ENCODE data around the gene MRPL44.
"Not testable (repeated sequence)": the region's sequence is repeated elsewhere in the genome, so short reads cannot be mapped to it uniquely, and the experiment has no call there.

MRPL44 gene

DNA sequence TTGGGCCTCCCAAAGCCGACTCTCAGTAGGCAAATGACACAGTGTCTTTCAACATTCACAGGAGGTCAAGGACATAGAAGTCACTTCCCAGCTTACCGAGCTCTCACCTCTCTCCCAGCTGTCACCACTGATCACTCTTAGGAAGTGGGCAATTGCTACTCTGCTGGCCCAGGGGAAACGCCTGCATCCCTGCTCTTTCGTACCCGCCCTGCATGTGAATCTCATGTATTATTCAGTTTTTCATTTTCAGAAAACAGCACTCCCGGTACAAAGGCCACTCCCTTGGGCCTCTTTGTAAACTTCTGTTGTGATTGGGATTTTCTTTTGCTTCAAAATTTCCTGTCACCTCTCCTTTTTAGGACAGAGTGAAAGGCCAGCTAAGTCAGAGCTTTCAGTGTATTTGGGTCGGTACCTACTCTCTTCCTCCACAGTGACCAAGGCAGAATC lies 15.4 kb downstream of the MRPL44 start:
- no peak for DNase-seq

GRCh38 chr2:223973606-223974005 lies 16.3 kb downstream of the MRPL44 start:
- no peak for DNase-seq

- DNase-seq = no peak
Measured at GRCh38 chr2:223976635-223977226, 19.5 kb downstream of the MRPL44 start.

- no peak for DNase-seq
Measured at GRCh38 chr2:223978451-223978850, 21.2 kb downstream of the MRPL44 start.

- no peak for DNase-seq
Measured at GRCh38 chr2:223979730-223980396, 22.6 kb downstream of the MRPL44 start.

DNA sequence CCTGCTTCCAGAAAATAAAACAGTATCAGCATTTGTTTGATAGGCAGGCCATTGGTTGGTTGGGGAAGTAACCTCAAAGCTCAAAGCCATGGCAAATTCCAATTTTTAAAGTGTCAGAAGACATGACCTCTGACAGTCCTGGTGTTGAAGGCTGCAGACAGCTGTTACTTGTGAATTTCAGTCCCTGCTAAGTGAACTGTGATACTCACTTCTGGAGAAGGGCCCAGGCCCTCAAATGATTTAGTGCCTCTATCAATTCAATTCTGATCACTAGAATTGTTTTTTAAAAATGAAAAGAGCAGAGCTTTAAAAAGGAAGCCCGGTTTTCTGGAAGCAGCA lies 23.1 kb downstream of the MRPL44 start:
- DNase-seq = no peak

- no peak for DNase-seq
Measured at GRCh38 chr2:223980803-223981202, 23.5 kb downstream of the MRPL44 start.

DNA sequence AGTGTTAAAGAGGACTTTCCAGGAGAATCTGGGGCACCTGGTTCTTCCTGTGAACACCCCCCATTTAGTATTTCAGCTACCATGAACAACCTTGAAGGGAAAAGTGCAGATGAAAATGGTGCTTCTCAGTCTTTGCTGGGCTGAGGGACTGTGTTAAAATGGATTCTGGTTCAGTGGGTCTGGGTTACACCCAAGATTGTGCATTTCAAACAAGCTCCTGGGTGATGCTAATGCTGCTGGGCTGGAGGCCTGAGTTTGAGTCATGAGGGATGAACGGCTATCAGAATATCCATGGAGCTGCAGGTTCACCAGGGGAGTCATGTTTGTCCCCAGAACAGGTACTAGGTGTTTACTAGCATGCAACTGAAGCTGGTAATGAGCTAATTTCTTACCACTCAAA lies 24.0 kb downstream of the MRPL44 start:
- no peak for DNase-seq

DNA sequence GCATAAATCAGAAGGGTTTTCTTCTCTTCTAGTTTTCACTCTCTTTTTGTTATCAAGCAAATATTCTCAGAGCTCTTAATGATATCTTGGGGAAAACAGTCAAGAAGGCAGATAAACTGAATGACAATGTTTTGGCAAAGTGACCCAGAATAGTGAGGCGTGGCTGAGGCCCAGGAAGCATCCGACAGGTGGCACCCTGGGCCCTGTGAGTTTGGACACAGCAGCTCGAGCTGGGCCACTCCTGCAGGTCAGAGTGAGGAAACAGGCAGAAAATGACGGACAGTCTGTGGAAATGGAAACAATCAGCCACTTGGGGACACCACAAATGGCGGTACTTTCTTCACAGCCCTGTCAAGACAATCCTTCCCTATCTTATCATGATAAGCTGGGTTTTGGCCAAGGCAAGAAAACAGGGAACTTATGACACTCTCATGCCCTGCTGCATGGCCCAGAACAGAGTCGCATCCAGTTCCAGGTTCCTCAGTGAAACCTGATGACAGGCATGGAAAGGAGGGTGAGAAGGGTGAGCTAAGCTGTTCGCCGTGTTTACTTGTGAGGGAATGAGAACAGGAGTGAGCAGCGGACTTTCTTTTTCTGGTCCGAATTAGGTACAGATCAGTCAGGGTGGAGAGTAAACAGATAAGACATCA lies 32.1 kb downstream of the MRPL44 start:
- DNase-seq = no peak

DNA sequence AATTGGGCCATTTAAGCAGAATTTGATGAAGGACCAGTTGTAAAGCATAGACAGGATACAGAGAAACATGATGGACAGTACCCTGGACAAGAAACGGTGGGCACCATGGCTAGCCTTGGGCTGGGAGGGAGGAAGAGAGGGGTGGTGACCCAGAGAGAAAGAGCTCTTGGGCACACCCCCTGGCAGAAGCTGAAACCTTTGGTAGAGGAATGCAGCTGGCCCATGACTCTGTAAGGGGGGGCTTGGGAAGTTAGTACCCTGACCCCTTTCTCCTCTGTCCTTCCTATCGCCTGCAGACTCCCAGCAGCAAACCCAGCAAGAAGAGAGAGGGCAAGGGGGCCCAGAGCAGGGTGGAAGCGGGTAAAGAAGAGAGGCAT lies 32.6 kb downstream of the MRPL44 start:
- DNase-seq = no peak

DNA sequence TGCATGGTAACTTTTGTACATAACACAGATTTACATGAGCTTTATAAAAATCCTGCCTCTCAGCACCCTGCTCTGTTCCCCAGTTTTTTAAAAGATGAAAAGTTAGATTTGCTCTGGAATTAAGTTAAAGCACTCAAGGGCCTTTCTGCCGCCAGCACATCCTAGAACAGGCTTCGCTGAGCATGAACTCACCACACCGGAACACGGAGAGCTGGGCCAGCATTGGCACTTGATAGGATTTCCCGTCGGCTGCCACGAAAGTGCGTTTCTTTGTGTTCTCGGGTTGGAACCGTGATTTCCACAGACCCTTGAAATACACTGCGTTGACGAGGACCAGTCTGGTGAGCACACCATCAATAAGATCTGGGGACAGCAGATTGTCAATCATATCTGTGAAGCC lies 34.3 kb downstream of the MRPL44 start:
- DNase-seq = no peak

DNA sequence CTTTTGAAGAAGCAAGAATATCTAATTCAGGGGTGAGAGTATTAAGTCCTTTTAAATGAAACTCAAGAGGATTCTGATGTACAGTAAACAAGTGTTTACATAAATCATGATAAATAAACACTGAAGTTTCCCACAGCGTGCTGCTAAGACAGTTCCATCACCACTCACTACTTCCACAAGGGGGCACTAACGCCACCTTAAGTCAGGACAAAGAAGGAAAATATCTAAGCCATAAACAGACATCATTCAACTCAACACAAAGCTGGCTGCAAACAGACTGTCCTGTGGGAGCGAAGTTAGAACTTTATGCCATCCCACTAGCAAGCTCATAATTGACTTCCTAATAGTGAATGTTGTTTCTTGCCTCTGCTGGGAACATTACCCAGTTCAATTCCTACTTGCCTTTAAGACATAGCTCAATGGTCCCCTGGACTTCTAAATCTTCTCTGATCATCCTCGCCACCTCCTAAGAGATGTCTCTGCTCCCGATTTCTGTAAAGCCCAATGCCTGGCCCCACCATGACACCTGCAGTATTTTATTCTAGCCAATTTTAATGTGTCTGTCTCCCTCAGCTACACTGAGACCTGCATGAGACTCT lies 36.5 kb downstream of the MRPL44 start:
- peak; percentile 67 for DNase-seq

DNA sequence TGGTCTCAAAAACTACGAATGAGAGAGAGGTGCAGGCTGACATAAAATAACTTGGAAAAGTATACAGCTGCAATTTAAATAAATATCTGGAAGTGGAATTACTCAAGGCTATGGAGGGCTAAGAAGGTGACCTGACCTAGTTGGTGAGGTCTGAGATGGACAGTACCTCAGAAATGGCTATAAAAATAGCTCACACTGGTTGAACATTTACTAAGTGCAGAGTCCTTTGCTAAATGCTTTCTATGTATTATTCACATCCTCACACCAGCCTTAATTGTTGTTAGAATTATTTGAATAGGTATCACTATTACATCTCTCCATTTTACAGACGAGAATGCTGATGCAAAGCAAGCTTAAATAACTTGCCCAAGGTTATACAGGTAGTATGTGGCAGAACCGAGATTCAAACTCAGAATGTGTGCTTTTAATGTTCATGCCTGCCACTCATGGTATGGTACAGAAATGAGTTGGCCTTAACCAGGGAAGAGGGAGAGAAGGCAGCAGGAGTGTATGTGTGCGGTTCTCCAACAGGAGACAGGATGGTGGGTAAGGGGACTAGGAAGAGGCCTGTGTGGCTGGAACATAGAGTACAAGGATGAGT lies 37.4 kb downstream of the MRPL44 start:
- DNase-seq = no peak

DNA sequence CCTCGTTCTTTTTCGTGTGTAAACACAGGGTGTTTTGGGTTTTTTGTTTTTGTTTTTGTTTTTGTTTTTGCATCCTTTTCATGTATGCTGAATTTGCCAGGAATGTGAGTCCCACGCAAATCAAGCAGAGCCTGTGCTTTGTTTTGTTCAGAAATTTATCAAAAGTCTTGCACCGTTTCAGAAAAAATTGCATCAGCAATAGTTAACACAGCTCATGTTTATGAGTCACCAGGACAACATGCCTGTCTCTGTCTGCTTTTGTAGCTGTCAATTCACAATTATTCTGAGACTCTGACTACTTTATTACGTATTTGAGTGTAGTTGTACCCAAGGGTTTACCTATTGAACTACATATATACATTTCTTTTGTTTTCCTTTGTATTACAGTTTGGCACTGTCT lies 38.3 kb downstream of the MRPL44 start:
- DNase-seq = no peak

DNA sequence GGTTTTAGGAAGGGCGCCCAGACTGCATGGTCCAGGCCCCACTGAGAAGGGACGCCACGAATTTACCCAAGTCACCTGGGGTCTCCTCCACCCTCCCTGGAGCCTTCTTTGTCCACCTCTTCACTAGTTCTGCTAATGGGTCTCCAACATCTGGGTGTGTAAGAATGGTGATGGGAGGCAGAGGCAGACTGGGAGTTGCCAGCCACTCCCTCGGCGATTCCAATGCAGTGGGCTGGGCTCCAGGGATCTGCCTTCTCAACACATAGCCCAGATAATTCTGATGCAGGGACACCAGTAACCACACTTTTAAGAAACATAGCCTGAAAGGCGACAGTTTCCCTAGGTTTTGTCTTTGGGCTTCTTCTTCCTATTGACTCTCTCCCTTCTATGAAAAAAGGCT lies 39.1 kb downstream of the MRPL44 start:
- no peak for DNase-seq

- no peak for DNase-seq
Measured at GRCh38 chr2:223997938-223998337, 40.7 kb downstream of the MRPL44 start.

GRCh38 chr2:223998948-223999347 lies 41.7 kb downstream of the MRPL44 start:
- no peak for DNase-seq

DNA sequence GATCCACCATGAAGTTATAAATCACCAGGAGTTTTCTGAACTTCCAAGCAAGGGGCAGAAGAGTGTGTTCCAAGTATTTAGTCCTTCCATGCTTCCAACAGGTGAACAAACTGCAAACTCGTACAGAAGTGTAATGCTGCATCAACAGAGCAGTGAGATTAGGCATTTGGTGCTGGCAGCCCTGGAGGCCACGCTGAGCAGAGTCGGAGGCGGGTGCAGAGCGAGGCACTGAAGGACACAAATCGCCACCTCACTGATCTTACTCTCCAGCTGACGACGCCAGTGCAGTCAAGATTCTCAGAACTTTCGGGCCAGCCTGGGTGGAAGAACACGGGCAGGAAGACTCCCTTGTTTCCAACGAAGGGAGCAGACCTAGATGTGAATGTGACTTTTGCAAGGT lies 42.6 kb downstream of the MRPL44 start:
- no peak for DNase-seq

GRCh38 chr2:224000662-224001061 lies 43.4 kb downstream of the MRPL44 start:
- DNase-seq = not testable (repeated sequence)

DNA sequence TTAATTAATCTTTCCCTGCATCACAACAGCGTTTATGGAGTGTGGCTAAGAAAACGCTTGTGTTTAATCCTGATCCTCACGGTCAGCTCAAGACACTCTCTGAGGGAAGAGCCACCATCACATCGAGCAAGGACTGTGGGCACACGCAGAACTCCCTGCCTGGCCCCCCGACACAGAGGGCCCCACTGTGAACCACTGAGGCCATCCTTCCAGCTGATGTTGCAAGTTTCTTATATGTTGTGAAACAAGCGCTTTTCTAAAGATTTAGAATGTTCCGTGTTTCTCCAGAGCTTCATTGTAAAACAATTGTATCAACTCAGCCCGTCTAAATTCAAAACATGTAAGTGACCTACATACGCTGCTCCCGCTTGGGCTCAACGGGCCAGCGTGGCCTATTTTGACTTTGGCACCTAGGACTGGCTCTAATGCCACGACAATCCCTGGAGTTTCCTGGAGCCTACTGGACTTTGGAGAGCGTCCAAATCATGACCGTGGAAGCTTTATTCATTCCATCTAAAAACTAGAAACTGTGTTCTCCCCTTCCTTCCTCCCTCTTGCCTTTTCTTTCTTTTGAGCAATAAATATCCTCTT lies 46.9 kb downstream of the MRPL44 start:
- no peak for DNase-seq

DNA sequence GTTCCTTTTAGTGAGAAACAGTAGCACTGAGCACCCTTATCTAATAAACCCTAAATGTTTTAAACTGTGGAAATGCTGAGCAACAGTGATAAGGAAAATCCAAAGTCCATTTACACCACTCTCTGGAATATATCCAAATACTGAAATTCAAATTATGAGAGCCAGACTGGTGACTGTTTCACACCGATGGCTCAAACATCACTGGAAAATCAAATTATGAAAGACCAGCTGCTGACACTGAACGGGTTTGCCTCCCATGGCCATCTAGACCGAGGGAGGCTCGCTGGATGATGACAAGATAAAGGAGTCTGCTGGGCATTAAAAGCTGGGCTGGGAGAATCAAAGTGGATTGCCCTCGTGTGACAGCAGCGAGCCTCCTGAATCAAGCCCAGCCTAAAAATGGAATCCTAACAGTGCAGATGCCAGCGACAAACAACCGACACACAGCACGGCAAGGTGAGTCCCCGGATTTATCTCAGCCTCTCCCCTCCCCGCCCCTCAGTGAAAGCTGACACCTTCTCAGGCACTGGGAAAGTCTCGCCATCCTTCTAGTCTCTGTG lies 51.5 kb downstream of the MRPL44 start:
- no peak for DNase-seq

- DNase-seq = no peak
Measured at GRCh38 chr2:224009605-224010315, 52.5 kb downstream of the MRPL44 start.
